ENCODE results near the gene ANLN.
"Not testable (repeated sequence)": the region's sequence is repeated elsewhere in the genome, so short reads cannot be mapped to it uniquely, and the experiment has no call there.

DNA sequence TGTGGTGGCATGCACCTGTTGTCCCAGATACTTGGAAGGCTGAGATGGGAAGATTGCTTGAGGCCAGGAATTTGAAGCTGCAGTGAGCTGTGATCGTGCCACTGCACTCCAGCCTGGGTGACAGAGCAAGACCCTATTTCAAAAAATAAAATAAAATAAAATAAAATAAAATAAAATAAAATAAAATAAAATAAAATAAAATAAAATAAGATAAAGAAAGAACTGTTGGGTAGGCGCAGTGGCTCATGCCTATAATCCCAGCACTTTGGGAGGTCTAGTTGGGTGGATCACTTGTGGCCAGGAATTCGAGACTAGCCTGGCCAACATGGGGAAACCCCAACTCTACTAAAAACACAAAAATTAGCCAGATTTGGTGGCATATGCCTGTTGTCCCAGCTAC is 4.0 kb upstream of the ANLN start:
- not testable (repeated sequence) for TF ChIP-seq POLR2A (IDR thresholded peaks at IDR 0.05)
- TF ChIP-seq, protein P1, sequence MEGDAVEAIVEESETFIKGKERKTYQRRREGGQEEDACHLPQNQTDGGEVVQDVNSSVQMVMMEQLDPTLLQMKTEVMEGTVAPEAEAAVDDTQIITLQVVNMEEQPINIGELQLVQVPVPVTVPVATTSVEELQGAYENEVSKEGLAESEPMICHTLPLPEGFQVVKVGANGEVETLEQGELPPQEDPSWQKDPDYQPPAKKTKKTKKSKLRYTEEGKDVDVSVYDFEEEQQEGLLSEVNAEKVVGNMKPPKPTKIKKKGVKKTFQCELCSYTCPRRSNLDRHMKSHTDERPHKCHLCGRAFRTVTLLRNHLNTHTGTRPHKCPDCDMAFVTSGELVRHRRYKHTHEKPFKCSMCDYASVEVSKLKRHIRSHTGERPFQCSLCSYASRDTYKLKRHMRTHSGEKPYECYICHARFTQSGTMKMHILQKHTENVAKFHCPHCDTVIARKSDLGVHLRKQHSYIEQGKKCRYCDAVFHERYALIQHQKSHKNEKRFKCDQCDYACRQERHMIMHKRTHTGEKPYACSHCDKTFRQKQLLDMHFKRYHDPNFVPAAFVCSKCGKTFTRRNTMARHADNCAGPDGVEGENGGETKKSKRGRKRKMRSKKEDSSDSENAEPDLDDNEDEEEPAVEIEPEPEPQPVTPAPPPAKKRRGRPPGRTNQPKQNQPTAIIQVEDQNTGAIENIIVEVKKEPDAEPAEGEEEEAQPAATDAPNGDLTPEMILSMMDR (IDR thresholded peaks at IDR 0.05): not testable (repeated sequence)
